Kidney glomerular epithelial cell (primary cell): Measurements from ENCODE around the gene PARP9.

Source experiments
- DNase-seq: peaks from one replicate; lab custom pipeline; 2025; lab: John Stamatoyannopoulos, UW

PARP9 gene

GRCh38 chr3:122484985-122485384, 79.1 kb downstream of the PARP9 start:
- DNase-seq: no peak

GRCh38 chr3:122481390-122481789, 82.7 kb downstream of the PARP9 start:
- DNase-seq: no peak
